ENCODE data around the gene ELP6.

- TF ChIP-seq CTCF (IDR thresholded peaks at IDR 0.05; ENCODE audit: low read depth, low read length): no peak
- no peak for TF ChIP-seq EZH2phosphoT487 (IDR thresholded peaks at IDR 0.05; ENCODE audit: low read depth)
Measured at GRCh38 chr3:47482366-47482765, 31.1 kb downstream of the ELP6 start.
